HUES48 (cell line): ENCODE results near the gene CACNA2D4.

Experiments
- H3K27ac ChIP-seq: one replicate; pipeline ENCODE4 v1.7.0; 2013; ENCODE audit warnings: low read depth, low read length, inconsistent platforms
- H3K27me3 ChIP-seq: 2 replicates; pipeline ENCODE4 v1.6.1; 2013; ENCODE audit warnings: mild to moderate bottlenecking, low read length; ENCODE audit not compliant: control insufficient read depth, insufficient read depth
- H3K36me3 ChIP-seq: 2 replicates; pipeline ENCODE4 v1.6.1; 2013; ENCODE audit warnings: low read length; ENCODE audit not compliant: control insufficient read depth, insufficient read depth
- H3K4me1 ChIP-seq: 2 replicates; pipeline ENCODE4 v1.6.1; 2013; ENCODE audit warnings: mild to moderate bottlenecking, low read length; ENCODE audit not compliant: control insufficient read depth, insufficient read depth
- H3K4me3 ChIP-seq: 2 replicates; pipeline ENCODE4 v1.5.1; 2013; ENCODE audit warnings: mild to moderate bottlenecking, low read depth, low read length
- H3K9ac ChIP-seq: 2 replicates; pipeline ENCODE4 v1.6.1; 2013; ENCODE audit warnings: mild to moderate bottlenecking, low read depth, low read length, moderate library complexity
- H3K9me3 ChIP-seq: 2 replicates; pipeline ENCODE4 v1.6.1; 2013; ENCODE audit warnings: low read length; ENCODE audit not compliant: control insufficient read depth, insufficient read depth

The CACNA2D4 gene

GRCh38 chr12:1924996-1925683 is 6.7 kb upstream of the CACNA2D4 start:
- no peaks in the 10 kb centered on the region for H3K36me3 ChIP-seq
- H3K27ac ChIP-seq: no peak overlapping the region
- H3K4me1 ChIP-seq: no peaks in the 10 kb centered on the region
- no peaks in the 10 kb centered on the region for H3K27me3 ChIP-seq
- H3K9me3 ChIP-seq: no peaks in the 10 kb centered on the region
- no peak overlapping the region for H3K9ac ChIP-seq
- no peak overlapping the region for H3K4me3 ChIP-seq

- H3K27ac ChIP-seq: no peak overlapping the region
- no peaks in the 10 kb centered on the region for H3K36me3 ChIP-seq
- H3K9ac ChIP-seq: no peak overlapping the region
- no peaks in the 10 kb centered on the region; the same call in 1 of the 2 replicates for H3K4me1 ChIP-seq
- H3K4me3 ChIP-seq: no peak overlapping the region
- H3K27me3 ChIP-seq: no peaks in the 10 kb centered on the region
- no peaks in the 10 kb centered on the region for H3K9me3 ChIP-seq
These were observed 4.5 kb upstream of the CACNA2D4 start for GRCh38 chr12:1922985-1923384.

DNA sequence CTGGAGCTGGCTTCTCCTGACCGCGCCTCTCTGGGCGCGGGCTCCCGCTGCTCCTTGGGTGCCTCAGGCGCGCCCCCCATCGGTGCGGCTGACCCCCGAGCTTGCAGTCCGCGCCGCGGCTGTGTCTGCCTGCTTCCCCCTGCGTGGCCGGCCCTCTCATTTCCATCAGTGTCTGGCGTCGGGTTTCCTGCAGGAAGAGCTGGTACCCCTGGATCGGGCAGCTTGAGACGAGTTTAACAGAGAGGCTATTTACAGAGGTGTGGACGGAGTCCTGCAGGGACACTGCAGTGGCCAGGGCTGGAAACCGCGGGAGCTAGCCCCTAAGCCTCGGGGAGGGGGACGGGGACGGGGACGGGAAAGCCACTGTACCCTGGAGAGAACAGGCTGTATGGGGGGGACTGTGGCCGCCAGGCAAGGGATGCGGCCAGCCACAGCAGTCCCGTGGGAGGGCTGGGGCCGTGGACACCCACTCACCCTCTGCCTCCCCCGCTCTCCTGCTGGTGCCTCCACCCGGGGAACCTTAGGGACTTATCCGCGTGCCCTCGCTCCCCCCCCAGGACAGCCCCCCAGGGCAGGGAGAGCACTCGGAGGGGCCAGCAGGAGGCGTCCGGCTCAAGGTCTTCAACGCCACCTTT is 3.7 kb upstream of the CACNA2D4 start:
- no peak overlapping the region for H3K4me3 ChIP-seq
- no peak overlapping the region for H3K27ac ChIP-seq
- no peaks in the 10 kb centered on the region for H3K36me3 ChIP-seq
- H3K4me1 ChIP-seq: no peaks in the 10 kb centered on the region; the same call in 1 of the 2 replicates
- no peaks in the 10 kb centered on the region for H3K9me3 ChIP-seq
- no peak overlapping the region for H3K9ac ChIP-seq
- H3K27me3 ChIP-seq: no peaks in the 10 kb centered on the region

- H3K4me1 ChIP-seq: no peaks in the 10 kb centered on the region; the same call in 1 of the 2 replicates
- H3K27me3 ChIP-seq: no peaks in the 10 kb centered on the region
- H3K9ac ChIP-seq: no peak overlapping the region
- no peak overlapping the region for H3K4me3 ChIP-seq
- H3K36me3 ChIP-seq: no peaks in the 10 kb centered on the region
- H3K27ac ChIP-seq: no peak overlapping the region
- H3K9me3 ChIP-seq: no peaks in the 10 kb centered on the region
These were observed 2.5 kb upstream of the CACNA2D4 start for GRCh38 chr12:1920971-1921370.

DNA sequence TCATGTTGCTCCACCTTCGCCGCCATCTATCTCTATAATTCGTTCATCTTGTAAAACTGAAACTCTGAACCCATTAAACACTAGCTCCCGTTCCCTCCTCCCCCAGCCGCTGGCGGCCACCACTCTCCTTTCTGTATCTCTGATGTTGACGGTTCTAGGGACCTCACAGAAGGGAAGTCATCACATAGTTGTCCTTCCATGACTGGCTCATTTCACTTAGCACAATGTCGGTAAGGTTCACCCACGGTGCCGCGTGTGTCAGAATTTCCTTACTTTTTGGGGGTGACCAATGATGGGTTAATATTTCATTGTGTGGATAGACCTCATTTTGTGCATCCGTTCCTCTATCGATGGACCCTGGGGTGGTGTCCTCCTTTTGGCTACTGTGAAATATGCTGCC is 2.0 kb upstream of the CACNA2D4 start:
- Histone ChIP-seq H3K9me3 (no peaks in the 10 kb centered on the region), H3K36me3 (no peaks in the 10 kb centered on the region), H3K4me3 (no peak overlapping the region), H3K27me3 (no peaks in the 10 kb centered on the region), H3K4me1 (no peaks in the 10 kb centered on the region; the same call in 1 of the 2 replicates), H3K27ac (no peak overlapping the region), H3K9ac (no peak overlapping the region)

GRCh38 chr12:1919763-1920162 is 1.3 kb upstream of the CACNA2D4 start:
- no peaks in the 10 kb centered on the region for H3K27me3 ChIP-seq
- no peaks in the 10 kb centered on the region; the same call in 1 of the 2 replicates for H3K4me1 ChIP-seq
- H3K9me3 ChIP-seq: no peaks in the 10 kb centered on the region
- no peak overlapping the region for H3K4me3 ChIP-seq
- no peak overlapping the region for H3K9ac ChIP-seq
- no peak overlapping the region for H3K27ac ChIP-seq
- no peaks in the 10 kb centered on the region for H3K36me3 ChIP-seq

DNA sequence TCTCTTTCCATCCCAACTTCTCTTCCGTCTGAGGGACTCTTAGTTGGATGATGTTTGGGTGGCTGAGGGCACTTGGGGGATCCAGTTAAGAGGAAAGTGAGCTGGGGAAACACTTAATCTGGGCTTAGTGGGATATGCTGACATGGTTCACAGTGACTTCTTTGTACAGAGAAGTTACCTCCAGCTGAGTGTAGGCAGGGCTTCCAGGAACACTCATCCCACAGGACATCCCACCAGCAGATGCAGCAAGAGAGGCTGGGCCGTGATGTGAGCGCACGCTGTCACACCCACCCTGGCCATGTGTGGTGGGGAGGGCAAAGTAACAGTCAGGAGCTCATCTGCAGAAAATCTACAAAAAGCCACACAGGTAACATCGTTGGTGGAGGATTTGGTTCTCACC is 832 bp upstream of the CACNA2D4 start:
- H3K9me3 ChIP-seq: no peaks in the 10 kb centered on the region
- H3K27me3 ChIP-seq: no peaks in the 10 kb centered on the region
- no peak overlapping the region for H3K4me3 ChIP-seq
- H3K27ac ChIP-seq: no peak overlapping the region
- no peaks in the 10 kb centered on the region; the same call in 1 of the 2 replicates for H3K4me1 ChIP-seq
- H3K36me3 ChIP-seq: no peaks in the 10 kb centered on the region
- H3K9ac ChIP-seq: no peak overlapping the region

- no peak overlapping the region for H3K9ac ChIP-seq
- H3K27me3 ChIP-seq: no peaks in the 10 kb centered on the region
- no peak overlapping the region for H3K27ac ChIP-seq
- H3K4me3 ChIP-seq: no peak overlapping the region
- no peaks in the 10 kb centered on the region for H3K9me3 ChIP-seq
- no peaks in the 10 kb centered on the region; the same call in 1 of the 2 replicates for H3K4me1 ChIP-seq
- H3K36me3 ChIP-seq: no peaks in the 10 kb centered on the region
These were observed 408 bp upstream of the CACNA2D4 start for GRCh38 chr12:1918884-1919236.

GRCh38 chr12:1917172-1918070 is 1.0 kb downstream of the CACNA2D4 start:
- H3K27ac ChIP-seq: no peak overlapping the region
- H3K9ac ChIP-seq: no peak overlapping the region
- no peak overlapping the region for H3K4me3 ChIP-seq
- H3K36me3 ChIP-seq: no peaks in the 10 kb centered on the region
- no peaks in the 10 kb centered on the region for H3K27me3 ChIP-seq
- H3K4me1 ChIP-seq: no peaks in the 10 kb centered on the region; the same call in 1 of the 2 replicates
- H3K9me3 ChIP-seq: no peaks in the 10 kb centered on the region

GRCh38 chr12:1916371-1917171 is 1.9 kb downstream of the CACNA2D4 start:
- H3K4me1 ChIP-seq: no peaks in the 10 kb centered on the region; the same call in 1 of the 2 replicates
- H3K36me3 ChIP-seq: no peaks in the 10 kb centered on the region
- H3K27me3 ChIP-seq: no peaks in the 10 kb centered on the region
- no peak overlapping the region for H3K4me3 ChIP-seq
- H3K9me3 ChIP-seq: no peaks in the 10 kb centered on the region
- no peak overlapping the region for H3K9ac ChIP-seq
- H3K27ac ChIP-seq: no peak overlapping the region
